ENCODE results near the gene COL25A1.

- no peak for TF ChIP-seq POLR2A (IDR thresholded peaks at IDR 0.05)
- TF ChIP-seq CTCF (IDR thresholded peaks at IDR 0.05): no peak
These were observed 20.9 kb upstream of the COL25A1 start for GRCh38 chr4:109323348-109323747.
